C4-2B (cell line): ENCODE results near the gene PRDX1.
"Not testable (repeated sequence)": the region's sequence is repeated elsewhere in the genome, so short reads cannot be mapped to it uniquely, and the experiment has no call there.

Experiments
- H3K27ac ChIP-seq: fragments of 450-650 bp; 2 replicates; pipeline ENCODE4 v1.5.1; 2017
- ZFX ChIP-seq: fragments of 450-650 bp; IDR thresholded peaks from 2 replicates; pipeline ENCODE4 v1.6.1; 2017
- TF ChIP-seq, protein P1 (sequence below): fragments of 450-650 bp; conservative IDR thresholded peaks from 2 replicates; pipeline ENCODE4 v1.5.1; 2017; ENCODE audit warnings: mild to moderate bottlenecking

Gene PRDX1

DNA sequence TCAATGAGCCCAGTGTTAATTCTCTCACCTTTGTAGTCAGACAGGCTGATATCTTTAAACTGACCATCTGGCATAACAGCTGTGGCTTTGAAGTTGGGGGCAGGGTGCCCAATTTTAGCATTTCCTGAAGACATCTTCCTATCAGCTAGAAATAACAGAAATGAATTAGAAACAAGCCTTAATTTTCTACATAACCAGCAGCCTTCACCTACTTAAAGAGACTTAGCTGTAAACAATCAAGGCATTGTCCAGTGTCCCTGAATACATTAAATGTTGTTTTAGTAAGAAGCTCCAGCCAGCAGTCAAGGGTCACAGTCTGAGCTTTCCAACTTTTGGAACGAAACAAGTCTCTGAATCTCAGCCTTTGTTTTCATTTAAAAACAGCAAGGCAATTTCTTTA is 2.8 kb downstream of the PRDX1 start:
- TF ChIP-seq ZFX, result no peak
- TF ChIP-seq, protein P1, sequence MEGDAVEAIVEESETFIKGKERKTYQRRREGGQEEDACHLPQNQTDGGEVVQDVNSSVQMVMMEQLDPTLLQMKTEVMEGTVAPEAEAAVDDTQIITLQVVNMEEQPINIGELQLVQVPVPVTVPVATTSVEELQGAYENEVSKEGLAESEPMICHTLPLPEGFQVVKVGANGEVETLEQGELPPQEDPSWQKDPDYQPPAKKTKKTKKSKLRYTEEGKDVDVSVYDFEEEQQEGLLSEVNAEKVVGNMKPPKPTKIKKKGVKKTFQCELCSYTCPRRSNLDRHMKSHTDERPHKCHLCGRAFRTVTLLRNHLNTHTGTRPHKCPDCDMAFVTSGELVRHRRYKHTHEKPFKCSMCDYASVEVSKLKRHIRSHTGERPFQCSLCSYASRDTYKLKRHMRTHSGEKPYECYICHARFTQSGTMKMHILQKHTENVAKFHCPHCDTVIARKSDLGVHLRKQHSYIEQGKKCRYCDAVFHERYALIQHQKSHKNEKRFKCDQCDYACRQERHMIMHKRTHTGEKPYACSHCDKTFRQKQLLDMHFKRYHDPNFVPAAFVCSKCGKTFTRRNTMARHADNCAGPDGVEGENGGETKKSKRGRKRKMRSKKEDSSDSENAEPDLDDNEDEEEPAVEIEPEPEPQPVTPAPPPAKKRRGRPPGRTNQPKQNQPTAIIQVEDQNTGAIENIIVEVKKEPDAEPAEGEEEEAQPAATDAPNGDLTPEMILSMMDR, result no peak
- no peak overlapping the region for H3K27ac ChIP-seq

DNA sequence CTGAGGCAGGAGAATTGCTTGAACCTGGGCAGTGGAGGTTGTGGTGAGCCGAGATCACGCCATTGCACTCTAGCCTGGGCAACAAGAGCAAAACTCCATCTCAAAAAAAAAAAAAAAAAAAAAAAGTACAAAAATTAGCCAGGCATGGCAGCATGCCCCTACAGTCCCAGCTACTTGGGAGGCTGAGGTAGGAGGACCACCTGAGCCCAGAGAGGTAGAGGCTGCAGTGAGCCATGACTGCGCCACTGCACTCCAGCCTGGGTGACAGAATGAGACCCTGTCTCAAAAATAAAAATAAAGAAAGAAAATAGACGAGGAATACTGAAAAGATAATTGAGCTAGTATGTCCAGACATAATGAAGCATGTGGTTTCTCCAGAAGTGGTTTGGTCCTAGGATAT is 3.3 kb downstream of the PRDX1 start:
- not testable (repeated sequence) for H3K27ac ChIP-seq

DNA sequence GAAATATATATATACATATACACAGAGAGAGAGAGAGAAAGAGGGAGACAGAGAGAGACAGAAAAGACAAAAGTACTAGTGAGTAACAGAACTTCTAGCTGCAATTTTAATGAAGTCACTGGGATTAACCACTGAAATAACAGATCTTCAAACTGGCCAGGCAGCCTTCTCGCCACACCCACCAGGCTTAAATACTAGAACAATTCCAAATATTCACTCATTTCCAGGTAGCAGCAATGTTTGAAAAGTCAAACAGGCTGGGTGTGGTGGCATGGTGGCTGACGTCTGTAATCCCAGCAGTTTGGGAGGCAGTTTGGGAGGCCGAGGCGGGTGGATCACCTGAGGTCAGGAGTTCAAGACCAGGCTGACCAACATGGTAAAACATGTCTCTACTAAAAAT is 5.2 kb downstream of the PRDX1 start:
- TF ChIP-seq, protein P1, result no peak
- TF ChIP-seq ZFX, result no peak
- H3K27ac ChIP-seq, result no peak overlapping the region

DNA sequence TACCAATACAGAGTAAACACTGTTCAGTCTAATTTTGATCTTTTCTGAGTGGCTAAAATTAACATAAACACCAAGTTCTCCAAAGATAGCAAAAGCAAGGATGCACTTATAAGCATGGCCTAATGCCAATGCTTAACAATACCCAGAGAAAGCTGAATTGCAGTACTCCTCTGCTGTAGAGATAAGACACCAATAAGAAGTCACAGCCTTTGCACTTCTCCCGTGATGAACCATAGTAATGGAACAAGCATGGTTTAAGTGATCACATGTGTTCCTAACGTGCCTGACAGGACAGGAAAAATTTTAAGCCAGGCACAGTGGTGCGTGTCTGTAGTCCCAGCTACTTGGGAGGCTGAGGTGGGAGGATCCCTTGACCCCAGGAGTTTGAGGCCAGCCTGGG is 5.6 kb downstream of the PRDX1 start:
- TF ChIP-seq, protein P1, result no peak
- no peak overlapping the region for H3K27ac ChIP-seq

GRCh38 chr1:45513532-45514260 is 8.0 kb downstream of the PRDX1 start:
- H3K27ac ChIP-seq, result not testable (repeated sequence)

DNA sequence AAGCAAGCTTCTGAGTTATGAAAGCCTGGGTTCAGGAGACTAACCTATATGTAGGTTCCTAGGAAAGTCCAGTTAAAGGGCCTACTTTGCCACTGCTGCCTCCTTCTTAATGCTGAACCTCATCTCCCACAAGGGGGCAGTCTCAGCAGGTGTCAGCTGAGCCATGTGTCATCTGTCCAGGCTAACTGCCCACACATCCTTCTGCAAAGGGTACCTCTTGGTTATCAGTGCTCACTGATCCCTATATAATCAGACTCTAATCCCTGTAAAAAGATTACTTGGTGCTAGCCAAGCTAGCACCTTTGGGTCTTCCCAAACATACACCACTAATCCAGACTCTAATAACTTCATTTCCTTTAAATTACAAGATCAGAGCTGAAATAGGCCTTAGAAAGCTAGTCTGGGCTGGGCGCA is 9.0 kb downstream of the PRDX1 start:
- H3K27ac ChIP-seq, result no peak overlapping the region
- TF ChIP-seq ZFX, result no peak
- TF ChIP-seq, protein P1, result peak; percentile 86

DNA sequence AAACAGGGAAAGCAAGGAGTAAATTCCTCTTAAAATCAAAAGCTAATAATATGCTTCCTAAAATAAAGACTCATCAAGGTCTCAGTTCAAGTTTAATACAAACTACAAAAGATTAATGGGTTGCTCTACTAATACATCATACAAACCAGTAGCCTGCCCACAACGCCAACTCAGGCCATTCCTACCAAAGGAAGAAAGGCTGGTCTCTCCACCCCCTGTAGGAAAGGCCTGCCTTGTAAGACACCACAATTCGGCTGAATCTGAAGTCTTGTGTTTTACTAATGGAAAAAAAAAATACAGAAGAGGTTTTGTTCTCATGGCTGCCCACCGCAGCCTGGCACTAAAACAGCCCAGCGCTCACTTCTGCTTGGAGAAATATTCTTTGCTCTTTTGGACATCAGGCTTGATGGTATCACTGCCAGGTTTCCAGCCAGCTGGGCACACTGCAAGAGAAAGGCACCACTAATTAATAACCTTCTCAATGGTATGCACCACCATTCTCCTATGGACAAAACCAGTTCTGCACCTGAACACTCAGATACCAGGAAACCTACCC is 10.6 kb downstream of the PRDX1 start:
- H3K27ac ChIP-seq, result no peak overlapping the region
- TF ChIP-seq, protein P1, result no peak
- no peak for TF ChIP-seq ZFX

DNA sequence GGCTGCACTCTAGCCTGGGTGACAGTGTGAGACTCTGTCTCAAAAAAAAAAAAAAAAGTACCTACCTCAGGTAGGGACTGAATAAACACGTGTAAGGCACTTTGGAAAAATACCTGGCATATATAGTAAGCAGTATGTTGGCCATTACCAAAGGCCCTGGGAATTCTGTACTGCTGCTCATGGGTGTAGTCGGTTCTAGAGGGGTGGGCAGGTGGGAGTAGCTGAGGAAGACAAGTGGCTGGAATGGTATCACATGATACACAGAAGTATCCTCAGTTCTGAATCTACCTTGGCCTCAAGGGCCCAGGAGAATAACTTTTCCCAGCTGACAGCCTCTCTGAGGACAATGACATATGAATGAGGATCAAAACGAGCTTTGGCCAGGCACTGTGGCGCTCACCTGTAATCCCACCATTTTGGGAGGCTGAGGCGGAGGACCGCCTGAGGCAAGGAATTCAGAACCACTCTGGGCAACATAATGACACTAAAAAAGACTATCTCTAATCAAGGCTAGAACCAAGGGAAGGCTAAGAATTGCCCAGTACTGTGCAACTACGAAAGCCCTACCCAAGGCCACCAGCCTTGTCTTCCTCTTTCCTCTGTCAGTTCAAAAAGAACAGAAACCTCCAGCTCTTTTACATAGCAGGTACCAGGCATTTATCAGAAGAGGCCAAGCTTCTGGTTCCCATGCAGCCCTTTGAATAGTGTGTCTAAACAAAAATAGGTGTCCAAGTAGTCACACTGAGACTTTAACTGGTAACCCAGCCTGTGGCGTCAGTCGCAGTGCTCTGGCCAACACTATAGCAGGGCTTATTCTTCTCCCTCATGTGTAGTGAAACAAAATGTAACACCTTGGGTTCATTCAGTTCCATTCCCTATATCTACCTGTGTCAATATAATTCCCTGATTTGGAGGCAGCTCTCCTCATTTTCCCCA is 11.4 kb downstream of the PRDX1 start:
- no peak overlapping the region; the same call in 1 of the 2 replicates for H3K27ac ChIP-seq
- no peak for TF ChIP-seq ZFX
- TF ChIP-seq, protein P1, result no peak
